ENCODE results near the gene LRRC56.
"Not testable (repeated sequence)": the region's sequence is repeated elsewhere in the genome, so short reads cannot be mapped to it uniquely, and the experiment has no call there.

LRRC56 gene

GRCh38 chr11:501683-502287 lies 35.5 kb upstream of the LRRC56 start:
- no peak for DNase-seq

- no peak for DNase-seq
Measured at GRCh38 chr11:502288-503178, 34.8 kb upstream of the LRRC56 start.

- no peak for DNase-seq
Measured at GRCh38 chr11:503179-503981, 33.9 kb upstream of the LRRC56 start.

GRCh38 chr11:504053-504993 lies 33.0 kb upstream of the LRRC56 start:
- DNase-seq, result no peak

- no peak for DNase-seq
Measured at GRCh38 chr11:504994-505344, 32.4 kb upstream of the LRRC56 start.

GRCh38 chr11:506238-506994 lies 30.9 kb upstream of the LRRC56 start:
- DNase-seq, result peak; percentile 76

GRCh38 chr11:506995-507726 lies 30.2 kb upstream of the LRRC56 start, which contains the start of gene RNH1:
RNH1 (minus strand) TSS chr11:507242; CDS start chr11:502162, 5,080 bp downstream.
- DNase-seq, result peak; percentile 23

- no peak for DNase-seq
Measured at GRCh38 chr11:507727-508515, 29.4 kb upstream of the LRRC56 start.

- no peak for DNase-seq
Measured at GRCh38 chr11:508956-509355, 28.4 kb upstream of the LRRC56 start.

- DNase-seq, result no peak
Measured at GRCh38 chr11:512761-513595, 24.3 kb upstream of the LRRC56 start.

- DNase-seq, result no peak
Measured at GRCh38 chr11:514606-515005, 22.7 kb upstream of the LRRC56 start.

GRCh38 chr11:515131-515530 lies 22.2 kb upstream of the LRRC56 start:
- DNase-seq, result no peak

- DNase-seq, result no peak
Measured at GRCh38 chr11:516400-516799, 20.9 kb upstream of the LRRC56 start.

- not testable (repeated sequence) for DNase-seq
Measured at GRCh38 chr11:516918-517685, 20.2 kb upstream of the LRRC56 start.

- DNase-seq, result no peak
Measured at GRCh38 chr11:518463-519202, 18.7 kb upstream of the LRRC56 start.

GRCh38 chr11:520428-521176 lies 16.7 kb upstream of the LRRC56 start:
- DNase-seq, result no peak
